Panc1 (cell line): Measurements from ENCODE around the gene ZNF350. TPM values are rescaled to one million over a fixed set of nuclear protein-coding genes. Genes with fewer than 3 reads are reported as not detected.
"Not testable (repeated sequence)": the region's sequence is repeated elsewhere in the genome, so short reads cannot be mapped to it uniquely, and the experiment has no call there.

Experiments
- ATAC-seq: fragments of 200-7000 bp; cut with Tn5 transposase; 2 replicates; pipeline ENCODE4 v1.9.1; 2020; ENCODE audit warnings: mild to moderate bottlenecking, moderate library complexity
- BruUV-seq: library from RNA; stranded (reverse); fragments of 400-500 nt; replicated peaks from 2 replicates; lab custom pipeline; 2021; lab: Mats Ljungman, UMichigan
- CTCF ChIA-PET: fragments of 300-600 bp; sonication (Branson Sonifier 250); formaldehyde crosslinking; loops from one replicate; lab custom pipeline; 2022; ENCODE audit warnings: antibody characterized with exemption; lab: Charles Lee
- POLR2A ChIA-PET: fragments of 300-600 bp; sonication (Branson Sonifier 250); formaldehyde crosslinking; loops from one replicate; lab custom pipeline; 2022; ENCODE audit warnings: antibody characterized with exemption; lab: Charles Lee
- DNase-seq: peaks from one replicate; pipeline ENCODE4 v3.0.0-alpha.2; 2010; ENCODE audit warnings: low read depth, low spot score
- H3K27ac ChIP-seq: 2 replicates; pipeline ENCODE4 v1.5.1; 2011; ENCODE audit warnings: mild to moderate bottlenecking, low read length, inconsistent platforms
- H3K27me3 ChIP-seq: fragments of 200-500 bp; sonication (Bioruptor generic); 2 replicates; pipeline ENCODE4 v1.6.0; 2014; ENCODE audit warnings: low read length, inconsistent platforms; ENCODE audit not compliant: control insufficient read depth, insufficient read depth
- H3K36me3 ChIP-seq: fragments of 200-500 bp; sonication (Bioruptor generic); 2 replicates; pipeline ENCODE4 v1.5.1; 2014; ENCODE audit warnings: inconsistent platforms, mild to moderate bottlenecking, low read length, moderate library complexity; ENCODE audit not compliant: control insufficient read depth, insufficient read depth
- H3K4me1 ChIP-seq: 2 replicates; pipeline ENCODE4 v1.5.1; 2011; ENCODE audit warnings: inconsistent platforms, mild to moderate bottlenecking, low read length, moderate library complexity; ENCODE audit not compliant: control insufficient read depth, insufficient read depth
- H3K4me3 ChIP-seq, 2 experiments: 2 replicates each; pipeline ENCODE4 v1.5.1; 2011 to 2012; ENCODE audit warnings: low read depth in 2 of 2, low read length in 2 of 2, mild to moderate bottlenecking in 2 of 2, inconsistent platforms in 1 of 2, moderate library complexity in 1 of 2
- H3K9me3 ChIP-seq: fragments of 200-500 bp; sonication (Bioruptor generic); 2 replicates; pipeline ENCODE4 v1.5.1; 2014; ENCODE audit warnings: low read depth, mild to moderate bottlenecking, inconsistent platforms, low read length, moderate library complexity; ENCODE audit not compliant: control insufficient read depth, insufficient read depth
- POLR2AphosphoS5 ChIP-seq: IDR thresholded peaks from 2 replicates; pipeline ENCODE4 v1.6.1; 2012; ENCODE audit warnings: mild to moderate bottlenecking, low read depth, low read length, moderate library complexity
- REST ChIP-seq, 2 experiments: IDR thresholded peaks; 2 replicates each; pipeline ENCODE4 v1.6.1; 2011 to 2012; ENCODE audit warnings: low read depth in 2 of 2, control low read depth in 1 of 2, low read length in 1 of 2, mild to moderate bottlenecking in 1 of 2, moderate library complexity in 1 of 2; ENCODE audit not compliant: insufficient read depth in 1 of 2
- SIN3A ChIP-seq: IDR thresholded peaks from 2 replicates; pipeline ENCODE4 v1.6.1; 2012; ENCODE audit warnings: low read depth, mild to moderate bottlenecking, low read length, moderate library complexity, borderline replicate concordance; ENCODE audit not compliant: insufficient read depth
- TCF7L2 ChIP-seq: IDR thresholded peaks from 2 replicates; pipeline ENCODE4 v1.6.1; 2011; ENCODE audit warnings: mild to moderate bottlenecking, low read depth, low read length, inconsistent platforms
- in situ Hi-C: cut with HindIII; loops from 2 replicates; pipeline ENCODE4 v1.10.0; 2016; ENCODE audit warnings: low sequenced_read_pairs, low pct_unique_long_range_greater_than_20kb
- intact Hi-C: fragments of 100-400 bp; cut with micrococcal nuclease; formaldehyde crosslinking; loops from one replicate; pipeline ENCODE4 v1.10.0; 2022; ENCODE audit not compliant: unreplicated experiment
- total RNA-seq: library from RNA; stranded (reverse); gene quantifications from one replicate; pipeline ENCODE4 v1.2.1, GENCODE V29; 2021; ENCODE audit not compliant: unreplicated experiment
- TF ChIP-seq, protein P1 (sequence below): fragments of 450-650 bp; IDR thresholded peaks from 2 replicates; pipeline ENCODE4 v1.5.1; 2017; ENCODE audit warnings: mild to moderate bottlenecking

ZNF350 gene
- total RNA-seq, 1 experiment from 2014 or later, result 5.1 TPM

- POLR2A ChIA-PET, result no interaction called here
- Histone ChIP-seq H3K36me3 (no peaks in the 10 kb centered on the region), H3K27ac (no peak overlapping the region), H3K9me3 (peaks cover 47% of the 10 kb centered on the region), H3K4me1 (no peaks in the 10 kb centered on the region), H3K4me3 (no peak overlapping the region), H3K27me3 (no peaks in the 10 kb centered on the region)
- ATAC-seq (no peak), DNase-seq (no peak)
- TF ChIP-seq POLR2AphosphoS5 (no peak), REST (IDR thresholded peaks at IDR 0.05; ENCODE audit: insufficient read depth in 1 of 2, low read depth in 2 of 2, low read length in 1 of 2) (no peak), SIN3A (no peak)
- TF ChIP-seq, protein P1, sequence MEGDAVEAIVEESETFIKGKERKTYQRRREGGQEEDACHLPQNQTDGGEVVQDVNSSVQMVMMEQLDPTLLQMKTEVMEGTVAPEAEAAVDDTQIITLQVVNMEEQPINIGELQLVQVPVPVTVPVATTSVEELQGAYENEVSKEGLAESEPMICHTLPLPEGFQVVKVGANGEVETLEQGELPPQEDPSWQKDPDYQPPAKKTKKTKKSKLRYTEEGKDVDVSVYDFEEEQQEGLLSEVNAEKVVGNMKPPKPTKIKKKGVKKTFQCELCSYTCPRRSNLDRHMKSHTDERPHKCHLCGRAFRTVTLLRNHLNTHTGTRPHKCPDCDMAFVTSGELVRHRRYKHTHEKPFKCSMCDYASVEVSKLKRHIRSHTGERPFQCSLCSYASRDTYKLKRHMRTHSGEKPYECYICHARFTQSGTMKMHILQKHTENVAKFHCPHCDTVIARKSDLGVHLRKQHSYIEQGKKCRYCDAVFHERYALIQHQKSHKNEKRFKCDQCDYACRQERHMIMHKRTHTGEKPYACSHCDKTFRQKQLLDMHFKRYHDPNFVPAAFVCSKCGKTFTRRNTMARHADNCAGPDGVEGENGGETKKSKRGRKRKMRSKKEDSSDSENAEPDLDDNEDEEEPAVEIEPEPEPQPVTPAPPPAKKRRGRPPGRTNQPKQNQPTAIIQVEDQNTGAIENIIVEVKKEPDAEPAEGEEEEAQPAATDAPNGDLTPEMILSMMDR, result no peak
- intact Hi-C loops, result no loop called here
- CTCF ChIA-PET, result no interaction called here
- BruUV-seq, result no TSS peak
- in situ Hi-C loops, result no loop called here
Measured at GRCh38 chr19:51977346-51977745, 9.3 kb downstream of the ZNF350 start.

DNA sequence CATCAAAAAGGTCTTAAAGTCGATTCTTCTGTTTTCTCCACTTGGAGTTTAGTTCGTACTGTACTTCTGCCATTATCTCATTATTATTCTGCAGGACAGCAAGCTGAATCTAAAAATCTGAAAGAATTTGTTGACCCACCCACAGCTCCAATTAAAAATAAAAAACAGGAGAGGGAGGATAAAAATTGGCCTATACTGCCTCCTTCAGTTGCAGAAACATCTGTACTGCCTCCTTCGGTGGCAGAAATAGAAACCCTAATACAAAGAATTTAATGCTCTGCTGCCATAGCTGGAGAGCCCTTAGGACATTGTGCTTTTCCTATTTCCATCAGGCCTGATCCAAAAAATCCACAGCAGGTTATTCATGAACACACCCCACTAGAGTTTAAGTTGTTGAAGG is 9.8 kb downstream of the ZNF350 start:
- DNase-seq (no peak), ATAC-seq (no peak)
- POLR2A ChIA-PET, result no interaction called here
- no TSS peak for BruUV-seq
- H3K9me3 ChIP-seq, result peaks cover 44% of the 10 kb centered on the region
- CTCF ChIA-PET, result no interaction called here
- no peak overlapping the region for H3K27ac ChIP-seq
- no peak overlapping the region for H3K4me3 ChIP-seq
- H3K27me3 ChIP-seq, result no peaks in the 10 kb centered on the region
- intact Hi-C loops (no loop called here), in situ Hi-C loops (no loop called here)
- TF ChIP-seq TCF7L2, result no peak
- TF ChIP-seq REST (IDR thresholded peaks at IDR 0.05; ENCODE audit: insufficient read depth in 1 of 2, low read depth in 2 of 2, low read length in 1 of 2), result no peak
- TF ChIP-seq, protein P1, result no peak
- TF ChIP-seq SIN3A, result no peak
- TF ChIP-seq POLR2AphosphoS5, result no peak
- no peaks in the 10 kb centered on the region for H3K4me1 ChIP-seq
- H3K36me3 ChIP-seq, result no peaks in the 10 kb centered on the region

DNA sequence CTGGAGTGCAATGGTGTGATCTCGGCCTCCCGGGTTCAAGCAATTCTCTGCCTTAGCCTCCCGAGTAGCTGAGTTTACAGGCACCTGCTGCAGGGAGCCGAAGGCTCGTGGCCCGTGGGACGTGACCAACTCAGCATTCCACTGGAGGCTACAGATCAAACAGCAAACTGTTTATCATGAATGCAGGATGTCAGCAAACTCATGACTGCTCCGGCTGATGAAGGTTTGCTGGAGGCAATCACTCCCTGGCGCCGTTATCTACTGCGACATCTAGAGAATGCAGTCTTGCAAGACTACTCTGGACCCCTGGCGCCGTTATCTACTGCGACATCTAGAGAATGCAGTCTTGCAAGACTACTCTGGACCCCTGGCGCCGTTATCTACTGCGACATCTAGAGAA is 10.9 kb downstream of the ZNF350 start:
- BruUV-seq, H3K4me3 ChIP-seq, intact Hi-C loops, CTCF ChIA-PET, H3K4me1 ChIP-seq, H3K27ac ChIP-seq, H3K36me3 ChIP-seq, H3K27me3 ChIP-seq, ATAC-seq, in situ Hi-C loops, POLR2A ChIA-PET, DNase-seq: not testable (repeated sequence)
- peaks cover 51% of the 10 kb centered on the region for H3K9me3 ChIP-seq
